ENCODE results near the gene PTCRA. TPM values are rescaled to one million over a fixed set of nuclear protein-coding genes. Genes with fewer than 3 reads are reported as not detected.

Gene PTCRA
- total and polyA plus RNA-seq, 2 experiments from 2014 or later: not detected

DNA sequence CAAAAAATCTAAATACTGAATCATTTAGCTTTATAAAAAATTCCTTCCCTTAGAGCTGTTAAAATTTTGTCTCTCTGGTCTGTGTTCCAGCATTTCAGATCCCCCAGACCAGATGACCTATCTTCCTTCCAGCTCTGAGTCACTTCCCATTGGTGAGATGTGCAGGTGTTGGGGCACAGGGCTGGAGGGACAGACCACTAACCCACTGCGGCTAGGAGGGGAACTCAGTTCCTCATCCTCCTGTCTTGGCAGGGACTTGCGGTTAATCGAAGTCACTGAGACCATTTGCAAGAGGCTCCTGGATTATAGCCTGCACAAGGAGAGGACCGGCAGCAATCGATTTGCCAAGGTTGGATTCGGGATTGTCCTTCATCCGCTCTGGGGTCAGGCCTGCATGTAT is 19.5 kb downstream of the PTCRA start (continued):
- TF ChIP-seq, protein P1, sequence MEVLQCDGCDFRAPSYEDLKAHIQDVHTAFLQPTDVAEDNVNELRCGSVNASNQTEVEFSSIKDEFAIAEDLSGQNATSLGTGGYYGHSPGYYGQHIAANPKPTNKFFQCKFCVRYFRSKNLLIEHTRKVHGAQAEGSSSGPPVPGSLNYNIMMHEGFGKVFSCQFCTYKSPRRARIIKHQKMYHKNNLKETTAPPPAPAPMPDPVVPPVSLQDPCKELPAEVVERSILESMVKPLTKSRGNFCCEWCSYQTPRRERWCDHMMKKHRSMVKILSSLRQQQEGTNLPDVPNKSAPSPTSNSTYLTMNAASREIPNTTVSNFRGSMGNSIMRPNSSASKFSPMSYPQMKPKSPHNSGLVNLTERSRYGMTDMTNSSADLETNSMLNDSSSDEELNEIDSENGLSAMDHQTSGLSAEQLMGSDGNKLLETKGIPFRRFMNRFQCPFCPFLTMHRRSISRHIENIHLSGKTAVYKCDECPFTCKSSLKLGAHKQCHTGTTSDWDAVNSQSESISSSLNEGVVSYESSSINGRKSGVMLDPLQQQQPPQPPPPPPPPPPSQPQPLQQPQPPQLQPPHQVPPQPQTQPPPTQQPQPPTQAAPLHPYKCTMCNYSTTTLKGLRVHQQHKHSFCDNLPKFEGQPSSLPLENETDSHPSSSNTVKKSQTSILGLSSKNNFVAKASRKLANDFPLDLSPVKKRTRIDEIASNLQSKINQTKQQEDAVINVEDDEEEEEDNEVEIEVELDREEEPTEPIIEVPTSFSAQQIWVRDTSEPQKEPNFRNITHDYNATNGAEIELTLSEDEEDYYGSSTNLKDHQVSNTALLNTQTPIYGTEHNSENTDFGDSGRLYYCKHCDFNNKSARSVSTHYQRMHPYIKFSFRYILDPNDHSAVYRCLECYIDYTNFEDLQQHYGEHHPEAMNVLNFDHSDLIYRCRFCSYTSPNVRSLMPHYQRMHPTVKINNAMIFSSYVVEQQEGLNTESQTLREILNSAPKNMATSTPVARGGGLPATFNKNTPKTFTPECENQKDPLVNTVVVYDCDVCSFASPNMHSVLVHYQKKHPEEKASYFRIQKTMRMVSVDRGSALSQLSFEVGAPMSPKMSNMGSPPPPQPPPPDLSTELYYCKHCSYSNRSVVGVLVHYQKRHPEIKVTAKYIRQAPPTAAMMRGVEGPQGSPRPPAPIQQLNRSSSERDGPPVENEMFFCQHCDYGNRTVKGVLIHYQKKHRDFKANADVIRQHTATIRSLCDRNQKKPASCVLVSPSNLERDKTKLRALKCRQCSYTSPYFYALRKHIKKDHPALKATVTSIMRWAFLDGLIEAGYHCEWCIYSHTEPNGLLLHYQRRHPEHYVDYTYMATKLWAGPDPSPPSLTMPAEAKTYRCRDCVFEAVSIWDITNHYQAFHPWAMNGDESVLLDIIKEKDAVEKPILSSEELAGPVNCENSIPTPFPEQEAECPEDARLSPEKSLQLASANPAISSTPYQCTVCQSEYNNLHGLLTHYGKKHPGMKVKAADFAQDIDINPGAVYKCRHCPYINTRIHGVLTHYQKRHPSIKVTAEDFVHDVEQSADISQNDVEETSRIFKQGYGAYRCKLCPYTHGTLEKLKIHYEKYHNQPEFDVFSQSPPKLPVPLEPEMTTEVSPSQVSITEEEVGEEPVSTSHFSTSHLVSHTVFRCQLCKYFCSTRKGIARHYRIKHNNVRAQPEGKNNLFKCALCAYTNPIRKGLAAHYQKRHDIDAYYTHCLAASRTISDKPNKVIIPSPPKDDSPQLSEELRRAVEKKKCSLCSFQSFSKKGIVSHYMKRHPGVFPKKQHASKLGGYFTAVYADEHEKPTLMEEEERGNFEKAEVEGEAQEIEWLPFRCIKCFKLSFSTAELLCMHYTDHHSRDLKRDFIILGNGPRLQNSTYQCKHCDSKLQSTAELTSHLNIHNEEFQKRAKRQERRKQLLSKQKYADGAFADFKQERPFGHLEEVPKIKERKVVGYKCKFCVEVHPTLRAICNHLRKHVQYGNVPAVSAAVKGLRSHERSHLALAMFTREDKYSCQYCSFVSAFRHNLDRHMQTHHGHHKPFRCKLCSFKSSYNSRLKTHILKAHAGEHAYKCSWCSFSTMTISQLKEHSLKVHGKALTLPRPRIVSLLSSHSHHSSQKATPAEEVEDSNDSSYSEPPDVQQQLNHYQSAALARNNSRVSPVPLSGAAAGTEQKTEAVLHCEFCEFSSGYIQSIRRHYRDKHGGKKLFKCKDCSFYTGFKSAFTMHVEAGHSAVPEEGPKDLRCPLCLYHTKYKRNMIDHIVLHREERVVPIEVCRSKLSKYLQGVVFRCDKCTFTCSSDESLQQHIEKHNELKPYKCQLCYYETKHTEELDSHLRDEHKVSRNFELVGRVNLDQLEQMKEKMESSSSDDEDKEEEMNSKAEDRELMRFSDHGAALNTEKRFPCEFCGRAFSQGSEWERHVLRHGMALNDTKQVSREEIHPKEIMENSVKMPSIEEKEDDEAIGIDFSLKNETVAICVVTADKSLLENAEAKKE (CRISPR knock-in tag; IDR thresholded peaks at IDR 0.05): no peak
- TF ChIP-seq EZH2 (IDR thresholded peaks at IDR 0.05; ENCODE audit: low read depth, unreplicated experiment) (no peak), POLR2AphosphoS5 (IDR thresholded peaks at IDR 0.05; ENCODE audit: low read depth) (no peak), ZNF114 (CRISPR knock-in tag; IDR thresholded peaks at IDR 0.05) (no peak), ZNF331 (CRISPR knock-in tag; IDR thresholded peaks at IDR 0.05; ENCODE audit: low read depth) (no peak)

GRCh38 chr6:42936398-42936797 is 20.5 kb downstream of the PTCRA start:
- no peaks in the 10 kb centered on the region for H3K27me3 ChIP-seq (ENCODE audit: insufficient read depth)
- H3K36me3 Mint-ChIP-seq (ENCODE audit: low read depth): peaks cover 80% of the 10 kb centered on the region
- H3K9me3 Mint-ChIP-seq: no peaks in the 10 kb centered on the region
- TF ChIP-seq ZNF331 (CRISPR knock-in tag; IDR thresholded peaks at IDR 0.05; ENCODE audit: low read depth) (no peak), ZNF114 (CRISPR knock-in tag; IDR thresholded peaks at IDR 0.05) (no peak), REST (IDR thresholded peaks at IDR 0.05; ENCODE audit: unreplicated experiment) (no peak), POLR2AphosphoS5 (IDR thresholded peaks at IDR 0.05; ENCODE audit: low read depth) (no peak), EZH2 (IDR thresholded peaks at IDR 0.05; ENCODE audit: low read depth, unreplicated experiment) (no peak), CREB1 (CRISPR knock-in tag; IDR thresholded peaks at IDR 0.05; ENCODE audit: low read depth) (no peak), NANOG (IDR thresholded peaks at IDR 0.05; ENCODE audit: borderline replicate concordance) (no peak)
- TF ChIP-seq, protein P2, sequence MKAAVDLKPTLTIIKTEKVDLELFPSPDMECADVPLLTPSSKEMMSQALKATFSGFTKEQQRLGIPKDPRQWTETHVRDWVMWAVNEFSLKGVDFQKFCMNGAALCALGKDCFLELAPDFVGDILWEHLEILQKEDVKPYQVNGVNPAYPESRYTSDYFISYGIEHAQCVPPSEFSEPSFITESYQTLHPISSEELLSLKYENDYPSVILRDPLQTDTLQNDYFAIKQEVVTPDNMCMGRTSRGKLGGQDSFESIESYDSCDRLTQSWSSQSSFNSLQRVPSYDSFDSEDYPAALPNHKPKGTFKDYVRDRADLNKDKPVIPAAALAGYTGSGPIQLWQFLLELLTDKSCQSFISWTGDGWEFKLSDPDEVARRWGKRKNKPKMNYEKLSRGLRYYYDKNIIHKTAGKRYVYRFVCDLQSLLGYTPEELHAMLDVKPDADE (IDR thresholded peaks at IDR 0.05): no peak

More at GRCh38 chr6:42936398-42936797, 20.5 kb downstream of the PTCRA start:
- Histone ChIP-seq H4K20me1 (replicated peaks; ENCODE audit: insufficient read depth) (peaks cover 22% of the 10 kb centered on the region), H3K4me1 (ENCODE audit: insufficient read depth) (no peaks in the 10 kb centered on the region), H2AFZ (no peak overlapping the region), H3K36me3 (ENCODE audit: insufficient read depth) (peaks cover 32% of the 10 kb centered on the region), H3K9me2 (ENCODE audit: insufficient read depth) (no peaks in the 10 kb centered on the region), H3K27ac (ENCODE audit: low read depth) (no peak overlapping the region), H3F3A (replicated peaks; ENCODE audit: low read depth) (0 out of 2 replicates have a peak, but pooled peaks cover 14% of the 10 kb centered on the region), H3K79me2 (replicated peaks; ENCODE audit: insufficient read depth) (peaks cover 41% of the 10 kb centered on the region), H3K4me2 (no peak overlapping the region), H3K4me3 (no peak overlapping the region)
- ATAC-seq: no peak
- Mint-ChIP-seq H3K4me3 (no peak overlapping the region), H3K27me3 (ENCODE audit: insufficient read depth, low read depth, poor library complexity) (peaks cover 15% of the 10 kb centered on the region), H3K4me1 (peaks cover 24% of the 10 kb centered on the region), H3K27ac (no peak overlapping the region)
- no peak for DNase-seq (ENCODE audit: low spot score)
